Neuronal stem cell (in vitro differentiated cells): Measurements from ENCODE around the gene SKIC2.

Experiments
- DNase-seq: peaks from one replicate; pipeline ENCODE4 v3.0.0-alpha.2; 2013; ENCODE audit warnings: low spot score
- H2AFZ ChIP-seq: one replicate; pipeline ENCODE4 v1.6.1; 2013; ENCODE audit warnings: mild to moderate bottlenecking, low read length, inconsistent platforms
- H2AK5ac ChIP-seq: 2 replicates; pipeline ENCODE4 v1.6.1; 2013; ENCODE audit warnings: low read depth, mild to moderate bottlenecking, inconsistent platforms, low read length, moderate library complexity, mixed read lengths
- H2BK120ac ChIP-seq: 2 replicates; pipeline ENCODE4 v1.6.1; 2013; ENCODE audit warnings: low read depth, mild to moderate bottlenecking, inconsistent platforms, low read length, moderate library complexity, mixed read lengths
- H2BK12ac ChIP-seq: one replicate; pipeline ENCODE4 v1.6.1; 2013; ENCODE audit warnings: low read length, inconsistent platforms
- H2BK15ac ChIP-seq: 2 replicates; pipeline ENCODE4 v1.6.1; 2013; ENCODE audit warnings: mild to moderate bottlenecking, low read length, inconsistent platforms, mixed read lengths
- H2BK5ac ChIP-seq: one replicate; pipeline ENCODE4 v1.6.1; 2013; ENCODE audit warnings: inconsistent platforms, mild to moderate bottlenecking, low read length, moderate library complexity
- H3K14ac ChIP-seq: one replicate; pipeline ENCODE4 v1.6.1; 2013; ENCODE audit warnings: low read length, inconsistent platforms
- H3K18ac ChIP-seq: 2 replicates; pipeline ENCODE4 v1.6.1; 2013; ENCODE audit warnings: low read length, inconsistent platforms
- H3K23ac ChIP-seq: 2 replicates; pipeline ENCODE4 v1.6.1; 2013; ENCODE audit warnings: low read depth, mild to moderate bottlenecking, mixed read lengths, low read length, inconsistent platforms; ENCODE audit not compliant: poor library complexity
- H3K27ac ChIP-seq: replicated peaks from 3 replicates; pipeline ENCODE4 v1.5.1; 2013; ENCODE audit warnings: low read length, inconsistent platforms
- H3K27me3 ChIP-seq, 3 experiments: 2 replicates each; pipeline ENCODE4 v1.6.1; 2013; ENCODE audit warnings: low read length in 3 of 3, mild to moderate bottlenecking in 2 of 3, inconsistent platforms in 1 of 3, low read depth in 1 of 3, mixed read lengths in 1 of 3, moderate library complexity in 1 of 3; ENCODE audit not compliant: control insufficient read depth in 3 of 3, insufficient read depth in 3 of 3
- H3K36me3 ChIP-seq, 2 donors: replicated peaks in 1 of 2; 2 replicates each; pipeline ENCODE4 v1.6.1; 2013; ENCODE audit warnings: low read length in 2 of 2; ENCODE audit not compliant: control insufficient read depth in 2 of 2, insufficient read depth in 2 of 2
- H3K4ac ChIP-seq: 2 replicates; pipeline ENCODE4 v1.6.1; 2013; ENCODE audit warnings: inconsistent platforms, mild to moderate bottlenecking, low read length, moderate library complexity
- H3K4me1 ChIP-seq, 2 donors: 1 replicate in 1 of 2; 2 replicates in 1 of 2; pipeline ENCODE4 v1.6.1; 2013; ENCODE audit warnings: low read length in 2 of 2, low read depth in 1 of 2; ENCODE audit not compliant: control insufficient read depth in 2 of 2, insufficient read depth in 1 of 2
- H3K4me2 ChIP-seq: one replicate; pipeline ENCODE4 v1.6.1; 2013; ENCODE audit warnings: mild to moderate bottlenecking, low read length, inconsistent platforms; ENCODE audit not compliant: insufficient read depth, poor library complexity, severe bottlenecking
- H3K4me3 ChIP-seq, 2 donors: 2 replicates each; pipeline ENCODE4 v1.5.1; 2013; ENCODE audit warnings: low read length in 2 of 2, mild to moderate bottlenecking in 2 of 2, inconsistent platforms in 1 of 2, moderate library complexity in 1 of 2
- H3K79me1 ChIP-seq: one replicate; pipeline ENCODE4 v1.6.1; 2013; ENCODE audit warnings: low read depth, mild to moderate bottlenecking, inconsistent platforms, low read length, moderate library complexity
- H3K9ac ChIP-seq: one replicate; pipeline ENCODE4 v1.6.1; 2013; ENCODE audit warnings: mild to moderate bottlenecking, low read depth, low read length, inconsistent platforms; ENCODE audit not compliant: poor library complexity
- H3K9me3 ChIP-seq, 2 donors: replicated peaks in 1 of 2; 2 replicates each; pipeline versions ENCODE3 to v1.6.1; 2013; ENCODE audit warnings: low read length in 2 of 2, mild to moderate bottlenecking in 2 of 2, inconsistent platforms in 1 of 2, low read depth in 1 of 2, mixed read lengths in 1 of 2, moderate library complexity in 1 of 2; ENCODE audit not compliant: control insufficient read depth in 2 of 2, insufficient read depth in 1 of 2
- H4K8ac ChIP-seq: one replicate; pipeline ENCODE4 v1.6.1; 2013; ENCODE audit warnings: low read depth, mild to moderate bottlenecking, inconsistent platforms, low read length, moderate library complexity
- H4K91ac ChIP-seq: one replicate; pipeline ENCODE4 v1.6.1; 2013; ENCODE audit warnings: low read length, low read depth, mild to moderate bottlenecking, inconsistent platforms; ENCODE audit not compliant: poor library complexity
- WGBS, 2 donors: extraction: QIAGEN DNeasy Blood & Tissue Kit; methylation state at CpG; one replicate each; pipeline ENCODE4 v1.1.7; 2013; ENCODE audit warnings: missing lambda C conversion rate in 2 of 2, mixed read lengths in 1 of 2; ENCODE audit not compliant: insufficient read length in 2 of 2, insufficient replicate concordance in 1 of 2; ENCODE audit errors: extremely low coverage in 2 of 2; 5-methylcytosine and 5-hydroxymethylcytosine counted together

SKIC2 gene

DNA sequence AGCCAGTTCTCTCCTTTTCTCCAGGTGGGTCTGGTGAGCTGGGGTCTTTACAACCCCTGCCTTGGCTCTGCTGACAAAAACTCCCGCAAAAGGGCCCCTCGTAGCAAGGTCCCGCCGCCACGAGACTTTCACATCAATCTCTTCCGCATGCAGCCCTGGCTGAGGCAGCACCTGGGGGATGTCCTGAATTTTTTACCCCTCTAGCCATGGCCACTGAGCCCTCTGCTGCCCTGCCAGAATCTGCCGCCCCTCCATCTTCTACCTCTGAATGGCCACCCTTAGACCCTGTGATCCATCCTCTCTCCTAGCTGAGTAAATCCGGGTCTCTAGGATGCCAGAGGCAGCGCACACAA, 13.8 kb upstream of the SKIC2 start:
- peak overlapping the region; percentile 49 for H2AK5ac ChIP-seq
- peak overlapping the region; percentile 16 for H2BK15ac ChIP-seq
- no peak overlapping the region for H3K23ac ChIP-seq
- peaks cover 0 to 15% (median 0%) of the 10 kb centered on the region in 3 experiments for H3K27me3 ChIP-seq
- H3K9ac ChIP-seq = no peak overlapping the region
- DNase-seq = no peak
- H3K9me3 ChIP-seq = peaks cover 0 to 1% of the 10 kb centered on the region in 2 donors
- no peak overlapping the region for H2BK5ac ChIP-seq
- no peak overlapping the region for H3K14ac ChIP-seq
- no peak overlapping the region for H4K91ac ChIP-seq
- no peak overlapping the region for H3K18ac ChIP-seq
- H3K79me1 ChIP-seq = no peaks in the 10 kb centered on the region
- H2BK12ac ChIP-seq = no peak overlapping the region
- H4K8ac ChIP-seq = no peak overlapping the region
- peaks cover 0 to under 1% of the 10 kb centered on the region in 2 donors for H3K36me3 ChIP-seq
- no peak overlapping the region for H3K4me2 ChIP-seq
- H2BK120ac ChIP-seq = no peak overlapping the region
- peaks cover 4 to 18% of the 10 kb centered on the region in 2 donors for H3K4me1 ChIP-seq
- no peak overlapping the region for H3K4me3 ChIP-seq
- no CpG with 5 or more reads among the region's 9 CpGs for WGBS, 2 donors
- H2AFZ ChIP-seq = peak overlapping the region; percentile 79
- no peak overlapping the region for H3K4ac ChIP-seq
- H3K27ac ChIP-seq = no peak overlapping the region

DNA sequence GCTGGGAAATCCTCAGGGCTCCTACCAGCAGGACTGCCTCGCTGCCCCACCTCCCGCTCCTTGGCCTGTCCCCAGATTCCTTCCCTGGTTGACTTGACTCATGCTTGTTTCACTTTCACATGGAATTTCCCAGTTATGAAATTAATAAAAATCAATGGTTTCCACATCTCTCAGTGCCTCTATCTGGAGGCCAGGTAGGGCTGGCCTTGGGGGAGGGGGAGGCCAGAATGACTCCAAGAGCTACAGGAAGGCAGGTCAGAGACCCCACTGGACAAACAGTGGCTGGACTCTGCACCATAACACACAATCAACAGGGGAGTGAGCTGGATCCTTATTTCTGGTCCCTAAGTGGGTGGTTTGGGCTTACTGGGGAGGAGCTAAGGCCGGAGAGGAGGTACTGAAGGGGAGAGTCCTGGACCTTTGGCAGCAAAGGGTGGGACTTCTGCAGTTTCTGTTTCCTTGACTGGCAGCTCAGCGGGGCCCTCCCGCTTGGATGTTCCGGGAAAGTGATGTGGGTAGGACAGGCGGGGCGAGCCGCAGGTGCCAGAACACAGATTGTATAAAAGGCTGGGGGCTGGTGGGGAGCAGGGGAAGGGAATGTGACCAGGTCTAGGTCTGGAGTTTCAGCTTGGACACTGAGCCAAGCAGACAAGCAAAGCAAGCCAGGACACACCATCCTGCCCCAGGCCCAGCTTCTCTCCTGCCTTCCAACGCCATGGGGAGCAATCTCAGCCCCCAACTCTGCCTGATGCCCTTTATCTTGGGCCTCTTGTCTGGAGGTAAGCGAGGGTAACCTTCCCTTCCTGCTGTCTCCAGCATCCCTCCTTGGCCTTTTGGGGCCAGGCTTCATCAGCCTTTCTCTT, 13.2 kb upstream of the SKIC2 start, which contains the start of gene CFB:
Gene CFB, plus strand, starts transcription at position 589 of the 863 bp plus-strand sequence. Its CDS starts 127 bp downstream, at position 716.
- Histone ChIP-seq H3K14ac (no peak within 1 kb of the TSS), H3K36me3 (peaks cover under 1 to 7% of the 10 kb centered on the region in 2 donors), H4K8ac (no peak within 1 kb of the TSS), H2AK5ac (peak within 1 kb of the TSS; percentile 79), H2BK12ac (no peak within 1 kb of the TSS), H3K23ac (peak within 1 kb of the TSS; percentile 92), H2BK15ac (peak within 1 kb of the TSS; percentile 33), H3K27ac (no peak within 1 kb of the TSS), H2AFZ (peak within 1 kb of the TSS; percentile 79), H4K91ac (no peak within 1 kb of the TSS), H3K4me3 (peak within 1 kb of the TSS in 1 of 2 donors; percentile 25), H3K18ac (peak within 1 kb of the TSS; percentile 19), H3K27me3 (peaks cover 0 to 13% (median 0%) of the 10 kb centered on the region in 3 experiments), H3K79me1 (no peaks in the 10 kb centered on the region), H2BK120ac (no peak within 1 kb of the TSS), H3K4me1 (peaks cover 4 to 16% of the 10 kb centered on the region in 2 donors), H3K4me2 (no peak within 1 kb of the TSS), H3K4ac (no peak within 1 kb of the TSS), H3K9ac (no peak within 1 kb of the TSS), H3K9me3 (peaks cover 0 to 1% of the 10 kb centered on the region in 2 donors), H2BK5ac (peak within 1 kb of the TSS; percentile 42)
- WGBS, 2 donors = no CpG with 5 or more reads among the region's 11 CpGs
- DNase-seq = no peak

DNA sequence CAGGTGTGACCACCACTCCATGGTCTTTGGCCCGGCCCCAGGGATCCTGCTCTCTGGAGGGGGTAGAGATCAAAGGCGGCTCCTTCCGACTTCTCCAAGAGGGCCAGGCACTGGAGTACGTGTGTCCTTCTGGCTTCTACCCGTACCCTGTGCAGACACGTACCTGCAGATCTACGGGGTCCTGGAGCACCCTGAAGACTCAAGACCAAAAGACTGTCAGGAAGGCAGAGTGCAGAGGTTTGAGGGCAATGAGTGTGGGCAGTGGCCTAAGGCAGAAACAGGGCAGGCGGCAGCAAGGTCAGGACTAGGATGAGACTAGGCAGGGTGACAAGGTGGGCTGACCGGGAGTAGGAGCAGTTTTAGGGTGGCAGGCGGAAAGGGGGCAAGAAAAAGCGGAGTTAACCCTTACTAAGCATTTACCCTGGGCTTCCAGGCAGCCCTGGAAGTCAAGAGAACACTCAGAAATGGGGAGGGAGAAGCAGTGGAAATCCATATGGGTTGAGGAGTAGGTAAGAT, 12.5 kb upstream of the SKIC2 start:
- H2BK12ac ChIP-seq = no peak overlapping the region
- peak overlapping the region; percentile 92 for H3K23ac ChIP-seq
- H2AK5ac ChIP-seq = peak overlapping the region; percentile 79
- H4K8ac ChIP-seq = no peak overlapping the region
- H2BK15ac ChIP-seq = no peak overlapping the region
- no peak overlapping the region for H3K4me3 ChIP-seq
- H3K4me1 ChIP-seq = peaks cover 4 to 15% of the 10 kb centered on the region in 2 donors
- WGBS, 2 donors = no CpG with 5 or more reads among the region's 11 CpGs
- no peak overlapping the region for H3K18ac ChIP-seq
- peaks cover 0 to 7% (median 0%) of the 10 kb centered on the region in 3 experiments for H3K27me3 ChIP-seq
- H2BK120ac ChIP-seq = no peak overlapping the region
- H3K14ac ChIP-seq = no peak overlapping the region
- no peaks in the 10 kb centered on the region for H3K79me1 ChIP-seq
- H3K9ac ChIP-seq = no peak overlapping the region
- no peak overlapping the region for H3K4me2 ChIP-seq
- H3K36me3 ChIP-seq = peaks cover 7 to 14% of the 10 kb centered on the region in 2 donors
- H3K27ac ChIP-seq = no peak overlapping the region
- peak overlapping the region; percentile 79 for H2AFZ ChIP-seq
- H3K4ac ChIP-seq = no peak overlapping the region
- no peak overlapping the region for H4K91ac ChIP-seq
- peaks cover 0 to 1% of the 10 kb centered on the region in 2 donors for H3K9me3 ChIP-seq
- H2BK5ac ChIP-seq = peak overlapping the region; percentile 42
- no peak for DNase-seq

DNA sequence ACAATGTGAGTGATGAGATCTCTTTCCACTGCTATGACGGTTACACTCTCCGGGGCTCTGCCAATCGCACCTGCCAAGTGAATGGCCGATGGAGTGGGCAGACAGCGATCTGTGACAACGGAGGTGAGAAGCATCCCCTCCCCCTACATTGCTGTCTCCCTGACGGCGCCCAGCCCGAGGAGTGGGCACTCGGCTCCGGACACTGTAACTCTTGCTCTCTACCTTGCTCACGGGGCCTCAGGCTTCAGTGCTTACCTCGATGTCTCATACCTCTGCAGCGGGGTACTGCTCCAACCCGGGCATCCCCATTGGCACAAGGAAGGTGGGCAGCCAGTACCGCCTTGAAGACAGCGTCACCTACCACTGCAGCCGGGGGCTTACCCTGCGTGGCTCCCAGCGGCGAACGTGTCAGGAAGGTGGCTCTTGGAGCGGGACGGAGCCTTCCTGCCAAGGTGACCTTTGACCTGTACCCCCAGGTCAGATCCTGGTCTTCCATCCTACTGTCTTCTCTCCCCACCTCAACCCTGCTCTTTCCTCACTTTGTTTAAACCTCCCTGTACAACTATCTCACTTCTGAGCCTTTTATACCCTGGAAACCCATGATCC, 11.8 kb upstream of the SKIC2 start:
- Histone ChIP-seq H3K18ac (no peak overlapping the region), H2BK5ac (peak overlapping the region; percentile 42), H3K4me3 (no peak overlapping the region), H3K36me3 (peaks cover 15 to 21% of the 10 kb centered on the region in 2 donors), H3K27ac (no peak overlapping the region), H2AK5ac (peak overlapping the region; percentile 79), H3K4me2 (no peak overlapping the region), H3K4ac (no peak overlapping the region), H3K23ac (no peak overlapping the region), H3K14ac (no peak overlapping the region), H4K91ac (no peak overlapping the region), H3K27me3 (peaks cover 0 to 7% (median 0%) of the 10 kb centered on the region in 3 experiments), H2BK15ac (peak overlapping the region; percentile 33), H2BK120ac (no peak overlapping the region), H3K4me1 (peaks cover 4 to 15% of the 10 kb centered on the region in 2 donors), H4K8ac (no peak overlapping the region), H3K9ac (no peak overlapping the region), H3K79me1 (no peaks in the 10 kb centered on the region), H3K9me3 (peaks cover 0 to 1% of the 10 kb centered on the region in 2 donors), H2BK12ac (no peak overlapping the region), H2AFZ (no peak overlapping the region)
- WGBS, 2 donors = no CpG with 5 or more reads among the region's 24 CpGs
- DNase-seq = no peak
